Nephron (organoid): ENCODE results near the gene SPANXC.
A peak's percentile ranks its signal among the peaks of the same experiment; 100 is the strongest.
"Not testable (repeated sequence)": the region's sequence is repeated elsewhere in the genome, so short reads cannot be mapped to it uniquely, and the experiment has no call there.

ENCODE experiments used
- H3K27ac Mint-ChIP-seq, 3 experiments: 2 replicates each; pipeline ENCODE4 v1.8.0; 2020; ENCODE audit warnings: mixed read lengths in 3 of 3, mild to moderate bottlenecking in 2 of 3, moderate library complexity in 1 of 3
- H3K27me3 Mint-ChIP-seq: 2 replicates; pipeline ENCODE4 v1.8.0; 2021; ENCODE audit warnings: low read depth, mild to moderate bottlenecking, moderate library complexity, mixed read lengths
- H3K36me3 Mint-ChIP-seq: 2 replicates; pipeline ENCODE4 v1.8.0; 2020; ENCODE audit warnings: low read depth, mixed read lengths
- H3K4me1 Mint-ChIP-seq: 2 replicates; pipeline ENCODE4 v1.8.0; 2020; ENCODE audit warnings: mixed read lengths
- H3K4me3 Mint-ChIP-seq, 3 experiments: 2 replicates each; pipeline ENCODE4 v1.8.0; 2020; ENCODE audit warnings: mild to moderate bottlenecking in 3 of 3, mixed read lengths in 3 of 3, moderate library complexity in 2 of 3
- H3K9me3 Mint-ChIP-seq: 2 replicates; pipeline ENCODE4 v1.8.0; 2020; ENCODE audit warnings: mixed read lengths
- TF ChIP-seq, protein P1 (sequence below), 3 experiments: fragments of 200-600 bp; sonication (generic); IDR thresholded peaks; one replicate each; pipeline ENCODE4 v1.5.0; 2021; ENCODE audit warnings: antibody characterized with exemption in 3 of 3; ENCODE audit not compliant: unreplicated experiment in 3 of 3

SPANXC gene, protein sequence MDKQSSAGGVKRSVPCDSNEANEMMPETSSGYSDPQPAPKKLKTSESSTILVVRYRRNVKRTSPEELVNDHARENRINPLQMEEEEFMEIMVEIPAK

DNA sequence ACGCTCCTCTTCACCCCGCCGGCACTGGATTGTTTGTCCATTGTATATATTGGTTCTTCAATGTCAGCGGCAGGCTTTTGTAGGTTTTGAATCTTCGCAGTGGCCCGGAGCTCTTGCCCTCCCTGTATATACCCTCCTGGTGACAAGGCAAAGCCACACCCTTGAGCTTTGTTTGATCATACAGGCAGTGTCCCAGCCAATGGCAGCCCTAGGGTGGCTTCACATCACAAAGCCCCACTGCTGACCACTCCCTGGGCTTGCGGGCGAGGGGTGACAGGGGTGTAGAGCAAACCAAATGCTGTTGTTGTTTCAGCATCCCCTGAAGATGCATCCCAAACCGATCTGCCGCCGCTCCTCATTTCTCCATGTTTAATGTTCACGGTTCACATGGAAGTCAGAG lies at the start of gene SPANXC:
TSS of gene SPANXC (minus strand) at position 101 of the 400 bp plus-strand sequence. CDS start at position 41, 60 bp downstream.
- H3K27me3 Mint-ChIP-seq, H3K9me3 Mint-ChIP-seq, H3K4me1 Mint-ChIP-seq, H3K36me3 Mint-ChIP-seq, H3K27ac Mint-ChIP-seq, H3K4me3 Mint-ChIP-seq: not testable (repeated sequence)

DNA sequence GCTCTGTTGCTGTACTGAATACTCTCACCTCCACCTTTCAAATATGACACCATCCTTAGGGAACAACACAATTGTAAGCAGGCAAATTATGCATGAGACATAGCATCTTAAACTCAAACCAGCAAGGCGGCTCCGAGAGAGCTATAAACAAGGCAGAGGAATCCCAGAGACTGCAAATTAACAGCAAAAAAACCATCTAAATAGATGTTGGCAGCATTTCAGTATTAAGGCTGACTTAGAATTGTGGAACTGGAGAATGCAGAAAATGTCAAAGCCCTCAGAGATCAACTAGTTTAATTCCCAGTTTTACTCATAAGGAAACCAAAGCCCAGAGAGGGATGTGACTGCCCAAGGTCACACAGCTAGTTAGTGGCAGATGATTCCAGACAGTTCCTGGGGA lies 37.2 kb upstream of the SPANXC start:
- Mint-ChIP-seq H3K9me3 (peaks cover 3% of the 10 kb centered on the region), H3K36me3 (no peaks in the 10 kb centered on the region), H3K27me3 (no peaks in the 10 kb centered on the region), H3K4me3 (no peak overlapping the region), H3K27ac (no peak overlapping the region), H3K4me1 (no peaks in the 10 kb centered on the region)
- TF ChIP-seq, protein P1, sequence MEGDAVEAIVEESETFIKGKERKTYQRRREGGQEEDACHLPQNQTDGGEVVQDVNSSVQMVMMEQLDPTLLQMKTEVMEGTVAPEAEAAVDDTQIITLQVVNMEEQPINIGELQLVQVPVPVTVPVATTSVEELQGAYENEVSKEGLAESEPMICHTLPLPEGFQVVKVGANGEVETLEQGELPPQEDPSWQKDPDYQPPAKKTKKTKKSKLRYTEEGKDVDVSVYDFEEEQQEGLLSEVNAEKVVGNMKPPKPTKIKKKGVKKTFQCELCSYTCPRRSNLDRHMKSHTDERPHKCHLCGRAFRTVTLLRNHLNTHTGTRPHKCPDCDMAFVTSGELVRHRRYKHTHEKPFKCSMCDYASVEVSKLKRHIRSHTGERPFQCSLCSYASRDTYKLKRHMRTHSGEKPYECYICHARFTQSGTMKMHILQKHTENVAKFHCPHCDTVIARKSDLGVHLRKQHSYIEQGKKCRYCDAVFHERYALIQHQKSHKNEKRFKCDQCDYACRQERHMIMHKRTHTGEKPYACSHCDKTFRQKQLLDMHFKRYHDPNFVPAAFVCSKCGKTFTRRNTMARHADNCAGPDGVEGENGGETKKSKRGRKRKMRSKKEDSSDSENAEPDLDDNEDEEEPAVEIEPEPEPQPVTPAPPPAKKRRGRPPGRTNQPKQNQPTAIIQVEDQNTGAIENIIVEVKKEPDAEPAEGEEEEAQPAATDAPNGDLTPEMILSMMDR (IDR thresholded peaks at IDR 0.05; ENCODE audit: unreplicated experiment in 3 of 3), result no peak

DNA sequence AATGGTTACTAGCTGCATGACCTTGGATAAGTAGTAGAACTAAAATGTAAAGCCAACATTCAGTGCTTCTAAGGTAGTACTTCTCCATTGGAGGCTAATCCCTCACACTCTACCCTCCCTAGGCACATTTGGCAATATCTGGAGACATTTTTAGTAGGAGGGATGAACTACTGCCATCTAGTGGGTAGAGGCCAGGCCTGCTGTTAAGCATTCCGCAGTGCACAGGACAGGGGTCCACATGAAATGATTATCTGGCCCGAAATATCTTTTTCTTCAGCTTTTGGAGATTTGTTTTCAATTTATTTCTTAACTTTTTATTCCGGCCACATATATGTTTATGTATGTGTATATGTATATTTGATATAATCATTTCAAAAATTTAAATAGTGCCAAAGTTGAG lies 36.0 kb upstream of the SPANXC start:
- no peaks in the 10 kb centered on the region for H3K27me3 Mint-ChIP-seq
- H3K9me3 Mint-ChIP-seq, result no peaks in the 10 kb centered on the region
- H3K36me3 Mint-ChIP-seq, result no peaks in the 10 kb centered on the region
- TF ChIP-seq, protein P1 (IDR thresholded peaks at IDR 0.05; ENCODE audit: unreplicated experiment in 3 of 3), result peak; percentile 41 to 56 (median 43)
- no peak overlapping the region for H3K27ac Mint-ChIP-seq
- H3K4me1 Mint-ChIP-seq, result no peaks in the 10 kb centered on the region
- no peak overlapping the region for H3K4me3 Mint-ChIP-seq

DNA sequence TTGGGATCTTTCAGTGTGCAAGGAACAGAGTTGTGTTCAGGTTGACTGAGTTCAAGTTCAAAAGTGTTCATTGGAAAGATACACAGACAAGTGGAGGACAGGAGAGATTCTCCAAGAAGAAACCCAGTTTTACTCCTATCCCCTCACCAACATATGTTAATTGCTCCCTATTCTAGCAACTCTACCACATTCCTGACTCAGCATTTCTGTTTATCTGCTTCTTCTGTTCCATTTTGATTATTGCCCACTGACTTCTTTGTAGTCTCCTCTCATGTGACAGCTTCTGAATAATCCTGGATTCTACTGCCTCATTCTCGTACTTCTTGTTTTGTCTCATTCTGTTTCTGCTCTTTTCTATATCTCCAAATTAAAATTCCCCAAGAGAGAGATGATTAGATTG lies 15.8 kb upstream of the SPANXC start:
- Mint-ChIP-seq H3K27me3 (no peaks in the 10 kb centered on the region), H3K36me3 (no peaks in the 10 kb centered on the region), H3K4me3 (no peak overlapping the region), H3K9me3 (peaks cover 12% of the 10 kb centered on the region), H3K27ac (no peak overlapping the region), H3K4me1 (no peaks in the 10 kb centered on the region)
- TF ChIP-seq, protein P1 (IDR thresholded peaks at IDR 0.05; ENCODE audit: unreplicated experiment in 3 of 3), result no peak

DNA sequence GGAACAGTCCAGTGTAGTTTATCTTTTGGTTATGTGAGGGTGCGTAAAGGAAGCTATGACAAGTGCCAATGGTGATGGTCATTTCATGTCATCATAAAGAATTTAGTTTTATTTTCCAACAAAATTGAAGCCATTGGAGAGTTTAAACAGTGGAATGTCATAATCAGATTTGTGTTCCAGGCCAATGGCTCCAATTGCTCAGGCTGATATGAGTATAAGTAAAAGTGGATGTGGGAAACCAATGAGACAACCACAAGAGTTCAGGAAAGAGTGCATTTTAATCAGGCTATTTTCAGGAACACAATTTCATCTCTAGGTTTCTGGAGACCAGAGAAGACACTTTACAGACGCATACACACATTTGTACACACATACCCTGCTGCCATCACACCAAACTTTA lies 20.7 kb downstream of the SPANXC start:
- TF ChIP-seq, protein P1 (IDR thresholded peaks at IDR 0.05; ENCODE audit: unreplicated experiment in 3 of 3), result no peak
- Mint-ChIP-seq H3K27ac (no peak overlapping the region), H3K36me3 (no peaks in the 10 kb centered on the region), H3K4me3 (no peak overlapping the region), H3K4me1 (no peaks in the 10 kb centered on the region), H3K9me3 (peaks cover 25% of the 10 kb centered on the region), H3K27me3 (no peaks in the 10 kb centered on the region)

DNA sequence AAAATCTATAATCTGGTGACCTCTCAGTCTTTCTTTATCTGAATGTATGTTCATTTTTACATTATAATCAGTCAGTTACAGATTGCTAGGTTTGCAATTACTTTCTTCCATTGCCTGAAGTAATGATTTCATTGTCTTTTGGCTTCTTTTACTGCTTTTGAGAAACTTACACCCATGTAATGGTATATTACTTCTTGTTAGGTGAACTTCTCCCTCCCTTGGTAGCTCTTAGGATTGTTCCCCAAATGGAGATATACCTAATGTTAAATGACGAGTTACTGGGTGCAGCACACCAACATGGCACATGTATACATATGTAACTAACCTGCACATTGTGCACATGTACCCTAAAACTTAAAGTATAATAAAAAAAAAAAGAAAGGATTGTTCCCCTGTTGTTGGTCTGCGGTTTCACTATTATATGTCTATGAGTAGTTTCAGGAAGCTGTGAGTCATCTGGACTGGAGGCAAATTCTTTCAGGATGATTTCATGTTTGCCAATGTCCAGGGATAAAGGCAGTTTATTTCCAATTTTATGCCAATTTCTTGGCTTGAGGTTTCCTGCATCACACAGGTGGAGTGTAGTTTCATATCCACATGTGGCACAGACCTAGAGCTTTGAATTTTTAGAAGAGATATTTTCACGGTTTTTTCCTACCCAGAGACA lies 21.8 kb downstream of the SPANXC start:
- Mint-ChIP-seq H3K36me3 (no peaks in the 10 kb centered on the region), H3K9me3 (peaks cover 20% of the 10 kb centered on the region), H3K4me1 (no peaks in the 10 kb centered on the region), H3K4me3 (no peak overlapping the region), H3K27ac (no peak overlapping the region), H3K27me3 (no peaks in the 10 kb centered on the region)
- TF ChIP-seq, protein P1 (IDR thresholded peaks at IDR 0.05; ENCODE audit: unreplicated experiment in 3 of 3), result no peak
